WTC11 (cell line): Measurements from ENCODE around the gene RAMACL. TPM values are rescaled to one million over a fixed set of nuclear protein-coding genes. Genes with fewer than 3 reads are reported as not detected.
A peak's percentile ranks its signal among the peaks of the same experiment; 100 is the strongest.

ENCODE experiments used
- ATAC-seq: fragments of 200-7000 bp; cut with Tn5 transposase; 2 replicates; pipeline ENCODE4 v1.10.0; 2021; ENCODE audit warnings: mild to moderate bottlenecking, moderate library complexity
- Bru-seq: library from RNA; stranded (reverse); fragments of 400-500 nt; gene quantifications from one replicate; lab custom pipeline; 2021; lab: Mats Ljungman, UMichigan
- CTCF ChIA-PET: fragments of 300-600 bp; sonication (Branson Sonifier 250); formaldehyde crosslinking; loops from one replicate; lab custom pipeline; 2021; ENCODE audit warnings: antibody characterized with exemption; lab: Charles Lee
- POLR2A ChIA-PET: fragments of 350-600 bp; sonication (Branson Sonifier 250); formaldehyde crosslinking; loops from one replicate; lab custom pipeline; 2021; ENCODE audit warnings: antibody characterized with exemption; lab: Charles Lee
- DNase-seq: peaks from one replicate; pipeline ENCODE4 v3.0.0; 2021; ENCODE audit warnings: low spot score
- H3K27ac Mint-ChIP-seq: 2 replicates; pipeline ENCODE4 v1.8.0; 2021; ENCODE audit warnings: mixed read lengths
- H3K27me3 Mint-ChIP-seq: 2 replicates; pipeline ENCODE4 v1.8.0; 2021; ENCODE audit warnings: low read depth, mild to moderate bottlenecking, moderate library complexity, mixed read lengths
- H3K36me3 Mint-ChIP-seq: 2 replicates; pipeline ENCODE4 v1.8.0; 2021; ENCODE audit warnings: mixed read lengths
- H3K4me1 Mint-ChIP-seq: 2 replicates; pipeline ENCODE4 v1.8.0; 2022; ENCODE audit warnings: mixed read lengths
- H3K4me3 Mint-ChIP-seq: 2 replicates; pipeline ENCODE4 v1.8.0; 2021; ENCODE audit warnings: mild to moderate bottlenecking, moderate library complexity, mixed read lengths
- H3K9me3 Mint-ChIP-seq: 2 replicates; pipeline ENCODE4 v1.8.0; 2021; ENCODE audit warnings: mixed read lengths
- JUN ChIP-seq: sonication (generic); formaldehyde crosslinking; IDR thresholded peaks from 2 replicates; pipeline ENCODE4 v1.8.0; 2023; ENCODE audit warnings: mild to moderate bottlenecking, missing genetic modification reagents
- NFYB ChIP-seq: sonication (generic); formaldehyde crosslinking; conservative IDR thresholded peaks from 2 replicates; pipeline ENCODE4 v1.8.0; 2022; ENCODE audit warnings: low read depth, missing genetic modification reagents
- SMAD3 ChIP-seq: sonication (generic); formaldehyde crosslinking; IDR thresholded peaks from 2 replicates; pipeline ENCODE4 v1.8.0; 2022; ENCODE audit warnings: missing genetic modification reagents, mild to moderate bottlenecking, borderline replicate concordance
- TCF7 ChIP-seq: sonication (generic); formaldehyde crosslinking; IDR thresholded peaks from 2 replicates; pipeline ENCODE4 v1.8.0; 2022; ENCODE audit warnings: mild to moderate bottlenecking, low read depth, missing genetic modification reagents, moderate library complexity
- TEAD4 ChIP-seq: sonication (generic); formaldehyde crosslinking; IDR thresholded peaks from 2 replicates; pipeline ENCODE4 v1.8.0; 2022; ENCODE audit warnings: mild to moderate bottlenecking, missing genetic modification reagents
- long read RNA-seq, 3 experiments: library from RNA in 1 of 3; library from capped mRNA in 1 of 3; library from polyadenylated mRNA in 1 of 3; unstranded in 2 of 3; stranded (forward) in 1 of 3; transcript quantifications; one replicate each; pipeline ENCODE4 v2.0.0, GENCODE V29; 2021
- total RNA-seq: library from RNA; stranded (reverse); gene quantifications from 3 replicates; pipeline ENCODE4 v1.2.3, GENCODE V29; 2021
- TF ChIP-seq, protein P1 (sequence below): sonication (generic); formaldehyde crosslinking; IDR thresholded peaks from 2 replicates; pipeline ENCODE4 v1.8.0; 2023; ENCODE audit warnings: missing genetic modification reagents, mild to moderate bottlenecking, borderline replicate concordance
- TF ChIP-seq, protein P2 (sequence below): sonication (generic); formaldehyde crosslinking; IDR thresholded peaks from 2 replicates; pipeline ENCODE4 v1.8.1; 2023; ENCODE audit warnings: mild to moderate bottlenecking, missing genetic modification reagents, moderate library complexity
- TF ChIP-seq, protein P3 (sequence below): sonication (generic); formaldehyde crosslinking; IDR thresholded peaks from 2 replicates; pipeline ENCODE4 v1.8.0; 2022; ENCODE audit warnings: mild to moderate bottlenecking, missing genetic modification reagents
- TF ChIP-seq, protein P4 (sequence below): sonication (generic); formaldehyde crosslinking; conservative IDR thresholded peaks from 2 replicates; pipeline ENCODE4 v1.8.1; 2023; ENCODE audit warnings: mild to moderate bottlenecking, low read depth, missing genetic modification reagents, moderate library complexity
- TF ChIP-seq, protein P5 (sequence below): fragments of 250-450 bp; sonication (Bioruptor Pico); IDR thresholded peaks from 2 replicates; pipeline ENCODE4 v1.9.0; 2021; ENCODE audit warnings: mild to moderate bottlenecking
- TF ChIP-seq, protein P6 (sequence below): sonication (generic); formaldehyde crosslinking; IDR thresholded peaks from 2 replicates; pipeline ENCODE4 v1.8.1; 2023; ENCODE audit warnings: mild to moderate bottlenecking, missing genetic modification reagents
- TF ChIP-seq, protein P7 (sequence below): sonication (generic); formaldehyde crosslinking; IDR thresholded peaks from 2 replicates; pipeline ENCODE4 v1.8.0; 2022; ENCODE audit warnings: mild to moderate bottlenecking, missing genetic modification reagents

The RAMACL gene
- total RNA-seq, result 0.30 to 0.79 TPM (median 0.53 TPM) in 3 replicates
- percentile 74 among the genes with signal in this experiment for Bru-seq, nascent RNA
- long read RNA-seq, experiment 1, transcript RAMACL-201 (1 exons, 1,991 nt), result major isoform, 29 of 29 reads
- long read RNA-seq, experiment 1, partial matches to known transcripts, result 0 of 29 reads
- long read RNA-seq, experiment 1, other reads (novel, unspliced or antisense), result 0 of 29 reads
- long read RNA-seq, experiment 2, partial matches to known transcripts, result 0 of 4 reads
- long read RNA-seq, experiment 2, other reads (novel, unspliced or antisense), result 0 of 4 reads
- long read RNA-seq, experiment 3, transcript RAMACL-201 (1 exons, 1,991 nt), result major isoform, 42 of 42 reads
- long read RNA-seq, experiment 3, partial matches to known transcripts, result 0 of 42 reads
- long read RNA-seq, experiment 3, other reads (novel, unspliced or antisense), result 0 of 42 reads

DNA sequence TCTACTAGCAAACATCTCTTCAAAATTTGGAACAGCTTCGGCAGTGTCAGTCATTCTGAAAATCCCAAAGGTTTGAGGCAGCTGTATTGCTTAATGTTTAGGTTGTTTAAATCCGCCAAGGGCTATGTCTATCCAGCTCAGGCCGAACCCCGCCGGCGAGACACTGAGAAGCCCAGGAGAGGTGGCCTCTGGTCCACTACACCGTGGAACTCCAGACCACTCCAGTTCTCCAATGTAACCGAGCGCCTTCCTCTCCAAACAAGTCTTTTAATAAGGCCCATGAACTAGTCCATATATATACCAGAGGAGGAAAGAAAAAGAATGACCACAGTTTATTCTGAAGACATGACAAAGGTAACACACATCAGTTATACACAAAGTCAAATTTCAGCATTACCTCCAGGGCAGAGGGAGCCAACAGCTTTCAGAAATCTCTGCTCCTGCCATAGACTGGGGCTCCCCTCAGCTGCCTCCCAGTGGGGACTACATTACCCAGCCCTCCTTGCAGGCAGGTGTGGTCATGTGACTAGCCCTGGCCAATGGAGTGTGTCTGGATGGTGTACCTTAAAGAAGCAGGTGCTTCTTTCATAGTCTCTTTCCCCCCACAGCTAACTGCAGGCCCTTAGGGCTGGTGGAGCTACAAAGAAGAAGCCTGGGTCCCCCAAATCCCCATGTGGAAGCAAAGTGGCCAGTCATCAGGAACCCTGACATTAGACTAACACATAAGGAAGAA, at the start of gene RAMACL:
RAMACL (minus strand) TSS at position 255 of the 733 bp plus-strand sequence; CDS start at position 54, 201 bp downstream.
- Mint-ChIP-seq H3K27ac (no peak within 1 kb of the TSS; the same call in 1 of the 2 replicates), H3K36me3 (no peaks in the 10 kb centered on the region), H3K4me1 (peaks cover 58% of the 10 kb centered on the region), H3K27me3 (no peaks in the 10 kb centered on the region), H3K9me3 (no peaks in the 10 kb centered on the region), H3K4me3 (no peak within 1 kb of the TSS)
- CTCF ChIA-PET, result interaction anchor here (0.6 kb wide), 1 partner anchor 41 kb away, joined by 3 read pairs; the partner anchor contains the start of gene RPS6KA2
- DNase-seq, result peak; percentile 65
- peak; percentile 99 for TF ChIP-seq NFYB
- TF ChIP-seq, protein P1, sequence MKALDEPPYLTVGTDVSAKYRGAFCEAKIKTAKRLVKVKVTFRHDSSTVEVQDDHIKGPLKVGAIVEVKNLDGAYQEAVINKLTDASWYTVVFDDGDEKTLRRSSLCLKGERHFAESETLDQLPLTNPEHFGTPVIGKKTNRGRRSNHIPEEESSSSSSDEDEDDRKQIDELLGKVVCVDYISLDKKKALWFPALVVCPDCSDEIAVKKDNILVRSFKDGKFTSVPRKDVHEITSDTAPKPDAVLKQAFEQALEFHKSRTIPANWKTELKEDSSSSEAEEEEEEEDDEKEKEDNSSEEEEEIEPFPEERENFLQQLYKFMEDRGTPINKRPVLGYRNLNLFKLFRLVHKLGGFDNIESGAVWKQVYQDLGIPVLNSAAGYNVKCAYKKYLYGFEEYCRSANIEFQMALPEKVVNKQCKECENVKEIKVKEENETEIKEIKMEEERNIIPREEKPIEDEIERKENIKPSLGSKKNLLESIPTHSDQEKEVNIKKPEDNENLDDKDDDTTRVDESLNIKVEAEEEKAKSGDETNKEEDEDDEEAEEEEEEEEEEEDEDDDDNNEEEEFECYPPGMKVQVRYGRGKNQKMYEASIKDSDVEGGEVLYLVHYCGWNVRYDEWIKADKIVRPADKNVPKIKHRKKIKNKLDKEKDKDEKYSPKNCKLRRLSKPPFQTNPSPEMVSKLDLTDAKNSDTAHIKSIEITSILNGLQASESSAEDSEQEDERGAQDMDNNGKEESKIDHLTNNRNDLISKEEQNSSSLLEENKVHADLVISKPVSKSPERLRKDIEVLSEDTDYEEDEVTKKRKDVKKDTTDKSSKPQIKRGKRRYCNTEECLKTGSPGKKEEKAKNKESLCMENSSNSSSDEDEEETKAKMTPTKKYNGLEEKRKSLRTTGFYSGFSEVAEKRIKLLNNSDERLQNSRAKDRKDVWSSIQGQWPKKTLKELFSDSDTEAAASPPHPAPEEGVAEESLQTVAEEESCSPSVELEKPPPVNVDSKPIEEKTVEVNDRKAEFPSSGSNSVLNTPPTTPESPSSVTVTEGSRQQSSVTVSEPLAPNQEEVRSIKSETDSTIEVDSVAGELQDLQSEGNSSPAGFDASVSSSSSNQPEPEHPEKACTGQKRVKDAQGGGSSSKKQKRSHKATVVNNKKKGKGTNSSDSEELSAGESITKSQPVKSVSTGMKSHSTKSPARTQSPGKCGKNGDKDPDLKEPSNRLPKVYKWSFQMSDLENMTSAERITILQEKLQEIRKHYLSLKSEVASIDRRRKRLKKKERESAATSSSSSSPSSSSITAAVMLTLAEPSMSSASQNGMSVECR (CRISPR knock-in tag), result no peak
- TF ChIP-seq, protein P2, sequence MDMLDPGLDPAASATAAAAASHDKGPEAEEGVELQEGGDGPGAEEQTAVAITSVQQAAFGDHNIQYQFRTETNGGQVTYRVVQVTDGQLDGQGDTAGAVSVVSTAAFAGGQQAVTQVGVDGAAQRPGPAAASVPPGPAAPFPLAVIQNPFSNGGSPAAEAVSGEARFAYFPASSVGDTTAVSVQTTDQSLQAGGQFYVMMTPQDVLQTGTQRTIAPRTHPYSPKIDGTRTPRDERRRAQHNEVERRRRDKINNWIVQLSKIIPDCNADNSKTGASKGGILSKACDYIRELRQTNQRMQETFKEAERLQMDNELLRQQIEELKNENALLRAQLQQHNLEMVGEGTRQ (CRISPR knock-in tag), result peak; percentile 95
- TF ChIP-seq, protein P3, sequence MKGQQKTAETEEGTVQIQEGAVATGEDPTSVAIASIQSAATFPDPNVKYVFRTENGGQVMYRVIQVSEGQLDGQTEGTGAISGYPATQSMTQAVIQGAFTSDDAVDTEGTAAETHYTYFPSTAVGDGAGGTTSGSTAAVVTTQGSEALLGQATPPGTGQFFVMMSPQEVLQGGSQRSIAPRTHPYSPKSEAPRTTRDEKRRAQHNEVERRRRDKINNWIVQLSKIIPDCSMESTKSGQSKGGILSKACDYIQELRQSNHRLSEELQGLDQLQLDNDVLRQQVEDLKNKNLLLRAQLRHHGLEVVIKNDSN (CRISPR knock-in tag), result peak; percentile 95
- TF ChIP-seq, protein P4, sequence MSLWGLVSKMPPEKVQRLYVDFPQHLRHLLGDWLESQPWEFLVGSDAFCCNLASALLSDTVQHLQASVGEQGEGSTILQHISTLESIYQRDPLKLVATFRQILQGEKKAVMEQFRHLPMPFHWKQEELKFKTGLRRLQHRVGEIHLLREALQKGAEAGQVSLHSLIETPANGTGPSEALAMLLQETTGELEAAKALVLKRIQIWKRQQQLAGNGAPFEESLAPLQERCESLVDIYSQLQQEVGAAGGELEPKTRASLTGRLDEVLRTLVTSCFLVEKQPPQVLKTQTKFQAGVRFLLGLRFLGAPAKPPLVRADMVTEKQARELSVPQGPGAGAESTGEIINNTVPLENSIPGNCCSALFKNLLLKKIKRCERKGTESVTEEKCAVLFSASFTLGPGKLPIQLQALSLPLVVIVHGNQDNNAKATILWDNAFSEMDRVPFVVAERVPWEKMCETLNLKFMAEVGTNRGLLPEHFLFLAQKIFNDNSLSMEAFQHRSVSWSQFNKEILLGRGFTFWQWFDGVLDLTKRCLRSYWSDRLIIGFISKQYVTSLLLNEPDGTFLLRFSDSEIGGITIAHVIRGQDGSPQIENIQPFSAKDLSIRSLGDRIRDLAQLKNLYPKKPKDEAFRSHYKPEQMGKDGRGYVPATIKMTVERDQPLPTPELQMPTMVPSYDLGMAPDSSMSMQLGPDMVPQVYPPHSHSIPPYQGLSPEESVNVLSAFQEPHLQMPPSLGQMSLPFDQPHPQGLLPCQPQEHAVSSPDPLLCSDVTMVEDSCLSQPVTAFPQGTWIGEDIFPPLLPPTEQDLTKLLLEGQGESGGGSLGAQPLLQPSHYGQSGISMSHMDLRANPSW (CRISPR knock-in tag), result no peak
- TF ChIP-seq, all 79 proteins: peak for 3
- POLR2A ChIA-PET, result interaction anchor here (0.6 kb wide), 1 partner anchor 14 kb away, joined by 4 read pairs; no protein-coding TSS in a partner anchor
- ATAC-seq, result peak; percentile 96

DNA sequence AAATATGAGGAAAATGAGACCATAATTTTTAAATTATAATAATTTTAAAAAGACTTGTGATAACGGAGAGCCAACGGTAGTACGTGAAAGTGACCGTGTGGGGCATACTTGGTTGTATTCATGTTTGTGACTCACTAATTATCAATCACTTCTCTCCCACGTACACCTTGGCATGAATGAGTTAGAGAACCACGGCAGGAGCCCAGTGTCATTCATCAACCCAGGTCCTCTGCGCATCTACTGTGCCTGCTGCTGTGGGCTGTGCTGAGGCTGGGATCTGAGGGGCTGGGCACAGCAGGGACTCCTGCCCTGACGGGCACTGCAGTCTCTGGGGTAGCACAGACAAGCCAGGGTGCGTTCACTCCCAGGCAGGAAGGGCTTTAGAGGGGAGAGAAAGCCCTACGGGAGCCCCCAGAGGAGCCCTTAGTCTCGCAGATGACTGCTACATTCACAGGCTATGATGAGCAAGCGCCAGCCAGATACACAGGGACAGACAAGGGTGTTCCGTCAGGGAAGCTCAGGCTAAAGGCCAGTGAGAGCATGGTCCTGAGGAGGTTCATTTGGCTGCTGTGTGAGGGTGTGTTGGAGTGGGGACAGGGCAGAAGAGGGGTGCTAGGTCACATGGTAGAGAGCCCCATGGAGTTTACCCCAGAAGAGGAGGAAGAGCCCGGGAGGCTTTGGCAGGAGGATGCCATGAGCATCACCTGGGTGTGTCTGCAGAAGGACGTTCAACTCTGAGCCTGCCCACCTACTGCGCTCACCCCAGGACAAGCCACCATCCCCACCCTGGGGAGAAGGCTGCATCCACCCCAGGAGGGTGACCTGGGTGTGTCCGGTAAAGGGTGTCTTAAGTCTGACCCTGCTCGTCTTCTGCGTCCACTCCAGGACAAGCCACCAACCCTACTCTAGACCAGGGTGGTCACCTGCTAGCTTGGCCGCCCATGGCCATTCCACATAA, 48.8 kb upstream of the RAMACL start:
- no peak for DNase-seq
- CTCF ChIA-PET, result no interaction called here
- peaks cover 10% of the 10 kb centered on the region for H3K27me3 Mint-ChIP-seq
- TF ChIP-seq, protein P3 (CRISPR knock-in tag), result no peak
- TF ChIP-seq NFYB (no peak), TCF7 (CRISPR knock-in tag) (no peak), TEAD4 (CRISPR knock-in tag) (no peak), JUN (CRISPR knock-in tag) (no peak), SMAD3 (CRISPR knock-in tag) (no peak)
- TF ChIP-seq, protein P5, sequence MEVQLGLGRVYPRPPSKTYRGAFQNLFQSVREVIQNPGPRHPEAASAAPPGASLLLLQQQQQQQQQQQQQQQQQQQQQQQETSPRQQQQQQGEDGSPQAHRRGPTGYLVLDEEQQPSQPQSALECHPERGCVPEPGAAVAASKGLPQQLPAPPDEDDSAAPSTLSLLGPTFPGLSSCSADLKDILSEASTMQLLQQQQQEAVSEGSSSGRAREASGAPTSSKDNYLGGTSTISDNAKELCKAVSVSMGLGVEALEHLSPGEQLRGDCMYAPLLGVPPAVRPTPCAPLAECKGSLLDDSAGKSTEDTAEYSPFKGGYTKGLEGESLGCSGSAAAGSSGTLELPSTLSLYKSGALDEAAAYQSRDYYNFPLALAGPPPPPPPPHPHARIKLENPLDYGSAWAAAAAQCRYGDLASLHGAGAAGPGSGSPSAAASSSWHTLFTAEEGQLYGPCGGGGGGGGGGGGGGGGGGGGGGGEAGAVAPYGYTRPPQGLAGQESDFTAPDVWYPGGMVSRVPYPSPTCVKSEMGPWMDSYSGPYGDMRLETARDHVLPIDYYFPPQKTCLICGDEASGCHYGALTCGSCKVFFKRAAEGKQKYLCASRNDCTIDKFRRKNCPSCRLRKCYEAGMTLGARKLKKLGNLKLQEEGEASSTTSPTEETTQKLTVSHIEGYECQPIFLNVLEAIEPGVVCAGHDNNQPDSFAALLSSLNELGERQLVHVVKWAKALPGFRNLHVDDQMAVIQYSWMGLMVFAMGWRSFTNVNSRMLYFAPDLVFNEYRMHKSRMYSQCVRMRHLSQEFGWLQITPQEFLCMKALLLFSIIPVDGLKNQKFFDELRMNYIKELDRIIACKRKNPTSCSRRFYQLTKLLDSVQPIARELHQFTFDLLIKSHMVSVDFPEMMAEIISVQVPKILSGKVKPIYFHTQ, result no peak
- TF ChIP-seq, protein P6, sequence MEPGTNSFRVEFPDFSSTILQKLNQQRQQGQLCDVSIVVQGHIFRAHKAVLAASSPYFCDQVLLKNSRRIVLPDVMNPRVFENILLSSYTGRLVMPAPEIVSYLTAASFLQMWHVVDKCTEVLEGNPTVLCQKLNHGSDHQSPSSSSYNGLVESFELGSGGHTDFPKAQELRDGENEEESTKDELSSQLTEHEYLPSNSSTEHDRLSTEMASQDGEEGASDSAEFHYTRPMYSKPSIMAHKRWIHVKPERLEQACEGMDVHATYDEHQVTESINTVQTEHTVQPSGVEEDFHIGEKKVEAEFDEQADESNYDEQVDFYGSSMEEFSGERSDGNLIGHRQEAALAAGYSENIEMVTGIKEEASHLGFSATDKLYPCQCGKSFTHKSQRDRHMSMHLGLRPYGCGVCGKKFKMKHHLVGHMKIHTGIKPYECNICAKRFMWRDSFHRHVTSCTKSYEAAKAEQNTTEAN (CRISPR knock-in tag), result no peak
- TF ChIP-seq, protein P7, sequence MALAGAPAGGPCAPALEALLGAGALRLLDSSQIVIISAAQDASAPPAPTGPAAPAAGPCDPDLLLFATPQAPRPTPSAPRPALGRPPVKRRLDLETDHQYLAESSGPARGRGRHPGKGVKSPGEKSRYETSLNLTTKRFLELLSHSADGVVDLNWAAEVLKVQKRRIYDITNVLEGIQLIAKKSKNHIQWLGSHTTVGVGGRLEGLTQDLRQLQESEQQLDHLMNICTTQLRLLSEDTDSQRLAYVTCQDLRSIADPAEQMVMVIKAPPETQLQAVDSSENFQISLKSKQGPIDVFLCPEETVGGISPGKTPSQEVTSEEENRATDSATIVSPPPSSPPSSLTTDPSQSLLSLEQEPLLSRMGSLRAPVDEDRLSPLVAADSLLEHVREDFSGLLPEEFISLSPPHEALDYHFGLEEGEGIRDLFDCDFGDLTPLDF (CRISPR knock-in tag), result no peak

More for the DNA sequence above, 48.8 kb upstream of the RAMACL start:
- no peaks in the 10 kb centered on the region for H3K9me3 Mint-ChIP-seq
- no peak overlapping the region for H3K27ac Mint-ChIP-seq
- POLR2A ChIA-PET, result no interaction called here
- peak; percentile 17; the same call in 1 of the 2 replicates for ATAC-seq
- H3K36me3 Mint-ChIP-seq, result no peaks in the 10 kb centered on the region
- peaks cover 28% of the 10 kb centered on the region for H3K4me1 Mint-ChIP-seq
- H3K4me3 Mint-ChIP-seq, result no peak overlapping the region
